GM18519 (cell line): Measurements from ENCODE around the gene ELF4.

Experiments
- ATAC-seq: cut with Tn5 transposase; IDR thresholded peaks from one replicate; pipeline ENCODE4 v1.9.1; 2021; ENCODE audit warnings: mild to moderate bottlenecking, moderate library complexity; ENCODE audit not compliant: unreplicated experiment, low FRiP score

ELF4 gene

DNA sequence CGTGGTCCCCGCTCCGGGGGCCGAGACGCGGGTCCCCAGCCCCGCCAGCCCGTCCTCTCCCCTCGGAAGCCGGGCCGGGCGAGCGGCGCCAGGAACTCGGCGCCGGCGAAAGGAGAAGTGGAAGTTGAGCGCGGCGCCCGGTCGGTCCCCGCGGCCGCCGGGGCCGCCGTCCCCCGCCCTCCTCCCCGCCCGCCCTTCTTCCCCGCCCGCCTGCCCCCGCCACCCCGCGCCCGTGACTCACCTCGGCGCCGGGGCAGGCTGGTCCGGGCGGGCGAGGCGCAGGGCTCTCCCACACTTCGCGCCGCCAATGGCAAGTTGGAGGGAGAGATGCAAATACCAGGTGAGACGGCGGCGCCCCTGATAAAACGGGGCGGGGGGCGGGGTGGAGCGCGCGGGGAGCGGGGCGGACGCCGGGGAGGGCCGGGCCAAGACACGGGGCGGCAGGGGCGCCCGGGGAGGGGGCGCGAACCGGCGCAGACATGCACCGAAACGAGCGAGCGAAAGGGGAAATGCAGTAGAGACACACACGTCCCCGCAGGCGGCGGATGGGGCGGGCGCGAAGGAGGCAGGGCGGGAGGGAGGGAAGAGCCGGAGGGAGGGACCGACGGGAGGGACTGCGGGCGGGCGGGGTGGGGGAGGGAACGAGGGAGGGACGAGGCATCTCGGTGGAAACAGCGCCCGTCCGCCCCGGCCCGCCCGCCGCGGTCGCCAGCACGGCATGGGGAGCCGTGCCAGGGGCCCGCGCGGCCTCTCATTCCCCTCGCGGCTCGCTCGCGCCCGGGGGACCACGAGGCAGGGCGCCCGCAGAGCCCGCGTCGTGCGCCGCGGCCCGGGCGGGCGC is at the start of gene ELF4:
Gene ELF4 (minus strand): TSS at position 119 of the 841 bp plus-strand sequence. CDS start 29,167 bp downstream, outside the sequence.
- no peak for ATAC-seq

DNA sequence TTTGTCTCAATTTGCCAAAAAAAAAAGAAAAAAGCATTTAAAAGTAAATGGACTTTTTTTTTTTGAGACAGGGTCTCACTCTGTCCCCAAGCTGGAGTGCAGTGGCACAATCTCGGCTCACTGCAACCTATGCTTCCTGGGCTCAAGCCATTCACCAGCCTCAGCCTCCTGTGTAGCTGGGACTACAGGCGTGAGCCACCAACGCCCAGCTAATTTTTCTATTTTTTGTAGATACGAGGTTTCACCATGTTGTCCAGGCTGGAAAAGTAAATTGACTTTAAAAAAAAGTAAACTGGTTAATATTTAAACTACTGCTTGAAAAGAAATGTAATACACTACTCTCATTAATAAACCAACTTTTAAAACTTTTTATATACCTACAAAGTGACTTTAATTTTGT is 49.5 kb upstream of the ELF4 start:
- ATAC-seq = no peak

GRCh38 chrX:130158311-130158710 is 48.0 kb upstream of the ELF4 start:
- no peak for ATAC-seq

DNA sequence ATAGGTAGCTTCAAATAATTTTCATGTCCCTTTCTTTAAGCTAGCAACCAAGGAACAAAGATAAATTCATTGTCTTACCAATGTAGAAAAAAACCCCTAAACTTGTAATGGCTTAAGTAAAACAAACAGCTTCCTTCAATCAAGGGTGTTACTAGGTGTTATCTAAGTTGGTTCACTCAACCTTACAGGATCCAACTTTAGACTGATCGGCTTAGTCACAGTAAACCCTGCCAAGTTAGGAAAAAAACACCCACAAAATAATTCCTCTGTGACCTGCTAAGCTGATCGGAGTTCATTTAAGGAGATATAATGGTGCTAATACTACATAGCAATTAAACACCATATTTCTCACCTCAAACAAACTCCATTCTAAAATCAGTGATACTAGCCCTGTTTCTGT is 45.3 kb upstream of the ELF4 start:
- ATAC-seq = no peak

DNA sequence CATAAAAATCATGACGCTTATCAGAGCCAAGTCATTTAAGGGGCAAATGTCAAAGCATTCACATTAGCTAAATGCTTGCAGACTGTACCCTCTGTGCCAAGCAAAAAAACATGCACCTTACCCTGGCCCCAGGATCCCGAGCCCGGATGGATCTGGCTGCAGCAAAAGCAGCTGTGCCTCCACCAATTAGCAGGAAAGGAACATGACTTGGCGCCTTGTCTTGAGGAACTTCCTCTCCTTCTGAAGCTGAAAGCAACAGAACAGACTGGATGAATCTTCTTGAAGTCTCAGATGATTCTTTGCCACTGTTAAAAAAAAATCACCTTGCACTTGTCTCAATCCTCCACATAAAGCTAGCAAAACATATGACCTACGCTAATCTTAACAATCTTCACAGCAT is 37.3 kb upstream of the ELF4 start:
- ATAC-seq = no peak

- ATAC-seq = no peak
Measured at GRCh38 chrX:130145123-130145522, 34.8 kb upstream of the ELF4 start.

GRCh38 chrX:130144509-130144908 is 34.2 kb upstream of the ELF4 start:
- ATAC-seq = no peak

DNA sequence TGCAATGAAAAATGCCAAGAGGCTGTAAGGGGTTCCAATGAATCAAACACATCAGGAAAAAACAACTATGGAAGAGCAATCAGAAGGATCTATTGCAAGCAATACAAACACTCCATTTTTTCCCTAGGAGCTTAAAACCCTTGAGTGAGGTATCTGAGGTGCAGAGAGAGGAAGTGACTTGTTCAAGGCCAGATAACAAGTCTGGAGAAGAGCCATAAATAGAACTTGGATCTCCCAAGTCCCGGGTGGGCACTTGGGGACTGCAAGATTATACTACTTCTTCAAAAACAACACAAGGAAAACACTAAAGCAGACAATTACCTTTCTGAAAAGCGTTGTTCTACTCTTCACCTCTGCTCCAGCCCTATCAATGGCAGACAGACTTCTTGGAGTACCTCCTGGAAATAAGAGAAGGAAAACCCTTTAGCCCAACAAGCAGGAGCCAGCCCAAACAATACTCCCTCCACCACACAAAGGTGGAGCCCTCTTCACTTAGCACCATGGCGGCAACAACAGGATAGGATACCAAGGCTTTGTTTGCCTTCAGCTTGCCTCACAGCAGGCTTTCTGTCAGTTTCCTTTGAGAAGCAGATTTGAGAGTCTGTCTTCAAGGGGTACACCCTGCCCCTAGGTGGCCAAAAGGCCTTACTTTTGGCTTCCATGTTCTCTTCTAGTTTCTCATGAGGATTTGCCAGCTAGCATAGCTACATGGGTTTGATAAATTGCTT is 29.3 kb upstream of the ELF4 start:
- no peak for ATAC-seq

- no peak for ATAC-seq
Measured at GRCh38 chrX:130136961-130137360, 26.7 kb upstream of the ELF4 start.

GRCh38 chrX:130136496-130136895 is 26.2 kb upstream of the ELF4 start:
- ATAC-seq = no peak

GRCh38 chrX:130130990-130131389 is 20.7 kb upstream of the ELF4 start:
- no peak for ATAC-seq

DNA sequence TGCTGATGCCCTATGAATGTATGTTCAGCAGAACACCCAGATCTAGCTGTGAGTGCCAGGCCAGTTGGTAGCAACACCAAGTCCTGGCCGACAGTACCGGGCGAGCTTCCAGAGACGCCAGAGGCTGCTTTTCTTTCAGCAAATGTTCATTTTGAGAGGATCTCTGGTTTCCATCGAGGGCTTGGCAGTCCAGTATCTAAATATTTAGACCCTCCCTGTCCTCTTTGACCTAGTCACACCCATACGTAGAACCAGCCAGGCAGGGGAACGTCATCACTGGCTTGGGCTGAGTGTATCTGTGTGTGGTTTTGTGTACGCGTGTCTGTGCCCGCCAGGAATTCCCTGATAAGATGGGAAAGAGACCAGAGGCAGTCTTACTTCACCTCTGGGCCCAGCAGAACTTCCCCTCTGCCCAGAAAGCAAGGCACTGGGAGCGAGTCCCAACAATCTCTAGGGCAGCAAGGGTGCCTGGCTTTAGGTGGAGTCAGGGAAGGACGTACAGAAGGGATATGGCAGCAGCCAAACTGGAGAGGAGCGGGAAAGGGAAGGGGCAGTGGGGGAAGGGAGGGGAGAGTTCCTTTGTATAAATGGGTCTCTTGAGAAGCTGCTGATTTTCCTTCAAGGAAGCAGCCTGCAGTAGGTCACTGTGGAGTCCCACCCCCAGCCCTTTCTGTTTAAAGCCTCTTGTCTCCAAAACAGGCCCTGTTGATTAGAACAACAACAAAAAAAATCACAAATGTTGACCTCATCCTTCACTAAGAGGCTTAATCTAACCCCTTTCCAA is 15.0 kb upstream of the ELF4 start:
- no peak for ATAC-seq

DNA sequence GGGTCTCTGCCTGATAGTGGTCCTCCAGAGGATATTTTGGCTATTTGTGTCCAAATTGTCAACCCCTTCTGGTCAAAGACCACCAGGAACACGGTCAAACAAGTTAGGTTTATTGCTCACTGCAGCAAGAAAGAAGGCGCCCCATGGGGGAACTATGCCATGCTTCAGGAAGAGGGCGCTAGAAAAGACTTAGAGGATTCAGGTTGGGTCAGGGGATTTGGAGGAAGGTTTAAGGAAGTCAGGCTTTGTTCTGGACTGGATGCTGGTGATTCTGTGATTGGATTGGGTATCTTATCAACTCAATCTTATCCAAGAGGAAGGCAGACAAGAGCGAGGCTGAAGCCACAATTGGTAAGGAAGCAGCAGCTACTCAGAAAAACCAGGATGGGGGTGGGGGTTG is 14.3 kb upstream of the ELF4 start:
- no peak for ATAC-seq

DNA sequence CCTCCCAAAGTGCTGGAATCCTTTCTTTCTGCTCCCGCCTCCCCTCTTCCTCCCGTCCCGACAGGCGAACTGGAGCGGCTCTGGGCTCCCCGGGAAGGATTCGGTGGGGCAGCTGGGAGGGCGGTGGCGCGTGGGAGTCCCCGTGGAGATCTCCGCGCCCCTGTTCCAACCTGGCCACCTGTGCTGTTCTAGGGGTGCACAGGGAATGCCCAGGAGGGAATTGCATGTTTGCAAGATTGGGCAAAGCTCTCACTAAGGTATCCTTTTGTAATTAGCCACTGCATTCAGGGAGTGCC is 11.2 kb upstream of the ELF4 start:
- ATAC-seq = no peak

DNA sequence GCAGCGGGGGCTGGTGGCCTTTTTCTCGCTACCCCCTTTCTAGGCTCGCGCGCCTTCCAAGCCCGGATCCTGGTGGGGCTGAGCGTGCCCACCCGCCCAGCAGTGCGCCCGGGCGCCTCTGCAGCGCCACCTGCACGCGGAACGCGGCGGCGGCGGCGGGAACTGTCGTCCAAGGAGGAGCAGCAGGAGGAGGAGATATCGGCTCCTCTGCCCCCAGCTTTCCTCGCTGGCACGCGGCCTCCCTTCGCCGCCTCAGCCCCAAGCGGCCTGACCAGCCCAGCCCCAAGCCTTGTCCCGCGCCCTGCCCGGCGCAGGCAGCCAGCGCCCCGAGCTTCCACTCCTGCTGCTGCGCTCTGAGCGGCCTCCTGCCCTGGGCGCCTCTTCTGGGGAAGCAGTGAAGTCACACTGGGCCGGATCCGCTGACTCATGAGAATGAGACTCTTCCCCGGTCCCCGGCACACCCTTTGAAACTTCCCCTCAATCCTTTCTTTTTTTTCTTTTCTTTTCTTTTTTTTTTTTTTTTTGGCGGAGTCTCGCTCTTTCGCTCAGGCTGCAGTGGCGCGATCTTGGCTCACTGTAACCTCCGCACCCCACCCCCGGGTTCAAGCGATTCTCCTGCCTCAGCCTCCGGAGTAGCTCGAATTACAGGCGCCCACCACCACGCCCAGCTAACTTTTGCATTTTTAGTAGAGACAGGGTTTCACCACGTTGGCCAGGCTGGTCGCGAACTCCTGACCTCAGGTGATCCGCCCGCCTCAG is 10.6 kb upstream of the ELF4 start:
- no peak for ATAC-seq

DNA sequence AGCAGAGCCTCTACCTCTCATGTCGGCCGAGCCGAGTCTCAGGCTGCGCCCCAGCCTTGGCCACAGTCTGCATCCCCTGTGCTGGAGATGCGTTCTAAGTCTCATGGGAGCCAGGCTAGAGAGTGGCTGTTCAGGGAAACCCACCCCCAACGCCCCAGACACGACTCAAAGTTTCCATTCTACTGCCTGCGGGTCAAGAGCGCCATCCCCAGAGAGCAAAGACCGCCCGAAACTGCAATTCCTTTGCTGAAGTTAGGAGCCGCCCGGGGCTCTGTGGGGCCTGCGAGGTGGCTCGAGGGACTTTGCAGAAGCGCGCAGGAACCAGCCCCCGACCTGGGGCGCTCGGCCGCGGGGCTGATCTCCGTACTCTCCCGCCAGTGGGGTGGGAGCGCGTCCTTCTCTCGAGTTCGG is 10.0 kb upstream of the ELF4 start:
- no peak for ATAC-seq

- ATAC-seq = no peak
Measured at GRCh38 chrX:130119312-130119898, 9.1 kb upstream of the ELF4 start.

DNA sequence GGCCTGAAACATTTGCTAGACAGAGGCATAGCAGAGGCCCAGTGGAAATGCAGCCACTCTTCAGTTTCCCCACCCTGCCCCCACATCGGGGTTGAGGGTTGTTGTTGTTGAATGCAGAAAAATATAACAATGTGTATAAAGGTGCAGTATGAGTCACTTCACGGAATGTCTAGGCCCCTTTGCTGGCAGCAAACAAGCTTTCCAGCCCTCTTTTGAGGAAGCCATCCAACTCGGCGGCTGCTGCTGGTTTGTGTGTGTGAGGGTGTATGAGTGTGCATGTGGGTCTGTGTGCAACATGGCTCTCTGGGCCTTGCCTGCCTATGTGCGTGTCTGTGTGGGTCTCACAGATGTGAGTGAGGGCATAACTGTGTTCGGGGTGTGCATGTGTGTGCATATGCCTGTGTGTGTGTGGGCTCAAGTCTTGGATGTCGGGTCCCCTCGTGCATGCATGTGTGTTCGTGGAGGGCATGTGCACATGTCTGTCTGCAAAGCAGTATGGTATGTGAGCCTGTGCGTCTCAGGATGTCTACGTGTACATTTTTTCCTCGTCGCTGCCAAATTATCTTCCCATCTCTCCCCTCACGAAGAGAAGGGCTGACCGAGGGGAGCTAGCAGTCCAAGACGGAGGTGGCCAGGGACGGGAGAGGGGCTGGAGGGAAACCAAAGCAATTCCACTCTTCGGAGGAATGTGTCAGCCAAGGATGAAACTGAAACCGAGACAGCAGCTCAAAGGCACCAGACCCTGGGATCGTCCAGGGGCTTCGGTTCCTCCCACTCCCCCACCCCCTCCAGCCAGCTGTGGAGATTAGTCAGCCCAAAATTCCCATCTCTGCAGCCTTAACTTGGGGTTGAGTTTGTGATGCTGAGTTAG is 8.4 kb upstream of the ELF4 start:
- ATAC-seq = no peak

DNA sequence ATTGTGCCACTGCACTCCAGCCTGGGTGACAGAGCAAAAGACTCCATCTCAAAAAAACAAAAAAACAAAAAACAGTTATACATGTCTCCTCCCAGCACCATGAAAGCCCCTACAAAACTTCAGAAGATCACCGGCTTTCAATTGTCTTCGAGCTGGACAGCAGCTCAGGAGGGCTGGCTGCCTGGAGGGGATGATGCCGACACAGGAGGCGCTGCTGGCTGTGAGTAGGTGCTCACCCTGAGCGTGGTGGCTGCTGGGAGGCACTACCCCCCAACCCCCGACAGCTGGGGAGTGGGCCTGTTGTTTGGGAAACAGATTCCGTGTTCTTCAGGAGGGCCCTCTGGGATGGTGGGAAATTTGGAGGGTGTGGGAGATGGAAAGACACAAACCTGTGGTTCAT is 6.9 kb upstream of the ELF4 start:
- no peak for ATAC-seq
